ENCODE data around the gene DNAJC17.
A peak's percentile ranks its signal among the peaks of the same experiment; 100 is the strongest.

DNAJC17 gene

GRCh38 chr15:40843885-40844695, 36.8 kb upstream of the DNAJC17 start, which contains the start of gene SPINT1:
SPINT1 (plus strand) TSS chr15:40844048; CDS start chr15:40844555, 507 bp downstream.
- in situ Hi-C loops (cut with HindIII; ENCODE audit: low sequenced_read_pairs), result no loop called here
- H3K4me3 ChIP-seq (ENCODE audit: low read depth, low read length), result peak within 1 kb of the TSS; percentile 38
- no peak for DNase-seq (ENCODE audit: low read depth)
- TF ChIP-seq CTCF (IDR thresholded peaks at IDR 0.05; ENCODE audit: low read depth, low read length, missing control alignments), result no peak

GRCh38 chr15:40843261-40843884, 36.1 kb upstream of the DNAJC17 start:
- TF ChIP-seq CTCF (IDR thresholded peaks at IDR 0.05; ENCODE audit: low read depth, low read length, missing control alignments), result no peak
- no peak for DNase-seq (ENCODE audit: low read depth)
- H3K4me3 ChIP-seq (ENCODE audit: low read depth, low read length), result peak overlapping the region; percentile 18
- in situ Hi-C loops (cut with HindIII; ENCODE audit: low sequenced_read_pairs), result no loop called here

GRCh38 chr15:40841741-40842140, 34.5 kb upstream of the DNAJC17 start:
- no peak for DNase-seq (ENCODE audit: low read depth)
- in situ Hi-C loops (cut with HindIII; ENCODE audit: low sequenced_read_pairs), result no loop called here
- TF ChIP-seq CTCF (IDR thresholded peaks at IDR 0.05; ENCODE audit: low read depth, low read length, missing control alignments), result no peak
- H3K4me3 ChIP-seq (ENCODE audit: low read depth, low read length), result no peak overlapping the region

- in situ Hi-C loops (cut with HindIII; ENCODE audit: low sequenced_read_pairs), result no loop called here
- no peak overlapping the region for H3K4me3 ChIP-seq (ENCODE audit: low read depth, low read length)
- no peak for TF ChIP-seq CTCF (IDR thresholded peaks at IDR 0.05; ENCODE audit: low read depth, low read length, missing control alignments)
- DNase-seq (ENCODE audit: low read depth), result no peak
Observed at GRCh38 chr15:40838756-40839155, 31.5 kb upstream of the DNAJC17 start.

GRCh38 chr15:40836020-40836419, 28.7 kb upstream of the DNAJC17 start:
- H3K4me3 ChIP-seq (ENCODE audit: low read depth, low read length), result no peak overlapping the region
- in situ Hi-C loops (cut with HindIII; ENCODE audit: low sequenced_read_pairs), result no loop called here
- no peak for DNase-seq (ENCODE audit: low read depth)
- no peak for TF ChIP-seq CTCF (IDR thresholded peaks at IDR 0.05; ENCODE audit: low read depth, low read length, missing control alignments)

- in situ Hi-C loops (cut with HindIII; ENCODE audit: low sequenced_read_pairs), result no loop called here
- TF ChIP-seq CTCF (IDR thresholded peaks at IDR 0.05; ENCODE audit: low read depth, low read length, missing control alignments), result no peak
- no peak for DNase-seq (ENCODE audit: low read depth)
- no peak overlapping the region for H3K4me3 ChIP-seq (ENCODE audit: low read depth, low read length)
Observed at GRCh38 chr15:40832903-40833302, 25.6 kb upstream of the DNAJC17 start.
